T-cell (primary cell): ENCODE results near the gene TRAF7. TPM values are rescaled to one million over a fixed set of nuclear protein-coding genes. Genes with fewer than 3 reads are reported as not detected.

Experiments used
- ATAC-seq, 4 experiments: fragments of 200-7000 bp in 3 of 4; fragments of 150-1000 bp in 1 of 4; cut with Tn5 transposase; replicated peaks in 1 of 4; 1 replicate in 3 of 4; 2 replicates in 1 of 4; pipeline ENCODE4 v1.10.0; 2021; ENCODE audit warnings: moderate library complexity in 3 of 4, mild to moderate bottlenecking in 2 of 4, moderate number of reproducible peaks in 1 of 4
- CTCF ChIA-PET, 2 donors: fragments of 300-600 bp; sonication (Branson Sonifier 250); formaldehyde crosslinking; loops; one replicate each; lab custom pipeline; 2022; ENCODE audit warnings: antibody characterized with exemption in 2 of 2; lab: Charles Lee
- POLR2A ChIA-PET, 2 donors: fragments of 300-600 bp; sonication (Branson Sonifier 250); formaldehyde crosslinking; loops; one replicate each; lab custom pipeline; 2022; ENCODE audit warnings: antibody characterized with exemption in 2 of 2; lab: Charles Lee
- DNase-seq, 35 experiments: peaks; one replicate each; pipeline versions ENCODE4 v3.0.0 to v3.0.0-alpha.2; 2013 to 2023
- H3K27ac ChIP-seq: one replicate; pipeline ENCODE4 v1.5.1; 2013; ENCODE audit warnings: low read length
- H3K27me3 ChIP-seq, 2 experiments: replicated peaks in 1 of 2; 1 replicate in 1 of 2; 2 replicates in 1 of 2; pipeline versions ENCODE4 v1.6.1 to v1.7.0; 2013; ENCODE audit warnings: low read length in 1 of 2, mixed read lengths in 1 of 2; ENCODE audit not compliant: control insufficient read depth in 2 of 2, insufficient read depth in 2 of 2; ENCODE audit errors: extremely low read depth in 1 of 2
- H3K36me3 ChIP-seq, 2 donors: 1 replicate in 1 of 2; 2 replicates in 1 of 2; pipeline versions ENCODE4 v1.6.1 to v1.7.0; 2013; ENCODE audit warnings: low read length in 1 of 2; ENCODE audit not compliant: control insufficient read depth in 2 of 2, insufficient read depth in 1 of 2; ENCODE audit errors: extremely low read depth in 1 of 2
- H3K4me1 ChIP-seq, 2 experiments: 1 replicate in 1 of 2; 2 replicates in 1 of 2; pipeline versions ENCODE4 v1.6.1 to v1.7.0; 2013; ENCODE audit warnings: low read length in 2 of 2, mixed read lengths in 1 of 2; ENCODE audit not compliant: insufficient read depth in 2 of 2, control insufficient read depth in 1 of 2; ENCODE audit errors: extremely low read depth in 1 of 2
- H3K4me3 ChIP-seq, 2 donors: 1 replicate in 1 of 2; 2 replicates in 1 of 2; pipeline versions ENCODE4 v1.5.1 to v1.7.0; 2013; ENCODE audit warnings: mild to moderate bottlenecking in 2 of 2, low read length in 1 of 2, moderate library complexity in 1 of 2; ENCODE audit not compliant: control insufficient read depth in 1 of 2; ENCODE audit errors: extremely low read depth in 1 of 2
- H3K9me3 ChIP-seq: 2 replicates; pipeline ENCODE4 v1.7.0; 2013
- H3K27ac Mint-ChIP-seq, 2 donors: one replicate each; pipeline ENCODE4 v1.8.0; 2020 to 2021; ENCODE audit warnings: mild to moderate bottlenecking in 2 of 2, mixed read lengths in 2 of 2
- H3K27me3 Mint-ChIP-seq, 2 donors: one replicate each; pipeline ENCODE4 v1.8.0; 2021 to 2022; ENCODE audit warnings: mixed read lengths in 2 of 2
- H3K36me3 Mint-ChIP-seq: one replicate; pipeline ENCODE4 v1.8.0; 2021; ENCODE audit warnings: mixed read lengths
- H3K4me1 Mint-ChIP-seq, 3 donors: one replicate each; pipeline ENCODE4 v1.8.0; 2020 to 2022; ENCODE audit warnings: mixed read lengths in 3 of 3, mild to moderate bottlenecking in 1 of 3
- H3K4me3 Mint-ChIP-seq, 3 donors: one replicate each; pipeline ENCODE4 v1.8.0; 2020 to 2022; ENCODE audit warnings: mild to moderate bottlenecking in 3 of 3, mixed read lengths in 3 of 3, moderate library complexity in 3 of 3
- H3K9me3 Mint-ChIP-seq, 3 donors: one replicate each; pipeline ENCODE4 v1.8.0; 2020 to 2022; ENCODE audit warnings: mixed read lengths in 3 of 3
- WGBS: methylation state at CpG from one replicate; pipeline ENCODE4 v1.1.5; 2013; ENCODE audit warnings: missing lambda C conversion rate; ENCODE audit not compliant: insufficient coverage; 5-methylcytosine and 5-hydroxymethylcytosine counted together
- total RNA-seq, 35 experiments: library from RNA in 6 of 35; stranded (reverse) in 6 of 35; fragments of 120-200 nt in 1 of 35; gene quantifications; one replicate each; pipeline versions ENCODE4 v1.2.1 to v1.2.4 and lab custom pipeline; 2013 to 2026

Gene TRAF7
- total RNA-seq, 5 donors from 2014 or later (not counting 1 experiment from before 2014, with no cell fraction given) = 25.6 to 54.3 (median 43.9) TPM

DNA sequence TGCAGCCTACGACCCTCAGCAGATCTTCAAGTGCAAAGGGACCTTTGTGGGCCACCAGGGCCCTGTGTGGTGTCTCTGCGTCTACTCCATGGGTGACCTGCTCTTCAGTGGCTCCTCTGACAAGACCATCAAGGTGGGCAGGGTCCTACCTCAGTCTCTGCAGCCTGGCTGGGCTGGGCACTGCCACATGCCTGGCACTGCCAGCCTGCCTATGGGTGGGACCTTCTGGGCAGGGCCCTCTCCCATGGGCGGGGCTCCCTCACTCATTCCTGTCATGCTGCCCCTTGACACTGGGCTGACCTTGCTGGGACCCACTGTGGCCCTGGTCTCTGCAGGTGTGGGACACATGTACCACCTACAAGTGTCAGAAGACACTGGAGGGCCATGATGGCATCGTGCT is 18.3 kb downstream of the TRAF7 start:
- no peaks in the 10 kb centered on the region for H3K4me1 Mint-ChIP-seq

DNA sequence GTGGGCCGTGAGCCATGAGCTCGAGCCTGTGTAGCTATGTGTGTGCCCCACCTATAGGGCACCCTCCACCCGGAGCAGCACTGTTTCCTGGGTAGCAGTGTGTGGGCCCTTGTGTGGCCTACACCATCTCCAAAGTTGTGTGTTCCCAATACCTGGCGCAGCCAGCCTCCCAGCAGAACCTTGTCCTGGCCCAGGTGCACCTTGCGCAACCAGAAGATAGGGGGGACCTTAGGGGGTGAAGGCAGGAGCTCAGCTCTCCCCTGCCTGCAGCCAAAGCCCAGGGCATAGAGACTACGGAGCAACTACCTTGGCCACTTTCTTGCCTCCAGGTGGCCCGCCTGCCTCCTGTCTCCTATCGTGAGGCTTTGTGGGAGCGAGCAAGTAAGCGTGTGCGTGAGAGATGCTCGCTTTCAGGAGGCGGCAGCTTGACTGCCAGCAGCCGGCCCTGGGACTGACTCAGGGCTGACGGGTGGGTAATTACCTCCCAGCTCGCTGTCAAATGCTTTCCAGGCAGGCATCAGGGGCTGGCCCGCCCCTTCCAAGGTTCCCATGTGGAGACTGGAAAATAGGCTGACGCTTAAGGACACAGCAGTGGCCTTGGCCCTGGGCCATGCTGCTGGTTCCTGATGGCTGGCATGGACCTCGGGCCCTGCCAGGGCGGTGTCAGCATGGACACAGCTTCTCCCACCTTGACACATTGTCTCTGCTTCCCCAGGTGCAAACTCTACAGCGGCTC is 19.0 kb downstream of the TRAF7 start:
- POLR2A ChIA-PET = no interaction called here
- no peaks in the 10 kb centered on the region for H3K9me3 Mint-ChIP-seq
- Histone ChIP-seq H3K27ac (no peak overlapping the region), H3K36me3 (peaks cover 23 to 28% of the 10 kb centered on the region in 2 donors), H3K27me3 (no peaks in the 10 kb centered on the region), H3K4me1 (peaks cover 0 to 3% of the 10 kb centered on the region in 2 experiments), H3K4me3 (no peak overlapping the region), H3K9me3 (no peaks in the 10 kb centered on the region)
- H3K36me3 Mint-ChIP-seq = peaks cover 14% of the 10 kb centered on the region
- CTCF ChIA-PET = no interaction called here
- ATAC-seq (no peak), DNase-seq (no peak)
- H3K4me1 Mint-ChIP-seq = no peaks in the 10 kb centered on the region
- WGBS = 99% methylated on average over 18 of the region's 21 CpGs
- H3K27me3 Mint-ChIP-seq = no peaks in the 10 kb centered on the region
- H3K27ac Mint-ChIP-seq = no peak overlapping the region
- H3K4me3 Mint-ChIP-seq = no peak overlapping the region

More for the DNA sequence above, 18.3 kb downstream of the TRAF7 start:
- no peak overlapping the region for H3K27ac ChIP-seq
- no peaks in the 10 kb centered on the region for H3K27me3 ChIP-seq
- no peaks in the 10 kb centered on the region for H3K9me3 ChIP-seq
- Mint-ChIP-seq H3K4me3 (no peak overlapping the region), H3K27ac (no peak overlapping the region), H3K36me3 (peaks cover 14% of the 10 kb centered on the region), H3K9me3 (no peaks in the 10 kb centered on the region), H3K27me3 (no peaks in the 10 kb centered on the region)
- POLR2A ChIA-PET = no interaction called here
- 100% methylated on average over 3 of the region's 4 CpGs for WGBS
- CTCF ChIA-PET = no interaction called here
- peaks cover 23 to 28% of the 10 kb centered on the region in 2 donors for H3K36me3 ChIP-seq
- DNase-seq (no peak), ATAC-seq (no peak)
- no peak overlapping the region for H3K4me3 ChIP-seq
- H3K4me1 ChIP-seq = no peaks in the 10 kb centered on the region

DNA sequence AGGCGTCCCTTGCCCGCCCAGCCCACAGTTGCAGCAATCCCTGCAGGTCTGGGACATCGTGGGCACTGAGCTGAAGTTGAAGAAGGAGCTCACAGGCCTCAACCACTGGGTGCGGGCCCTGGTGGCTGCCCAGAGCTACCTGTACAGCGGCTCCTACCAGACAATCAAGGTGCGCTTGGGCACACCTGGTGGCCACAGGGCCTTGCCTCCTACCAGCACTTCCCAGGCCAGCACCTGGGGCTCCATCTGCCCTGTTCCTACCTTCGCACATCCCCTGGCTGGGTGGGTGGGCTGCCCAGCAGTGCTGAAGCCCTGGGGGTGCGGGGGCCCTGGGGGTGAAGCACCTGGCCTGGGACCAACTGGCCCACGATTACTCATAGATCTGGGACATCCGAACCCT is 19.9 kb downstream of the TRAF7 start:
- CTCF ChIA-PET = no interaction called here
- WGBS = 97% methylated on average over 8 of the region's 10 CpGs
- Mint-ChIP-seq H3K27ac (no peak overlapping the region), H3K27me3 (no peaks in the 10 kb centered on the region), H3K4me1 (no peaks in the 10 kb centered on the region), H3K4me3 (no peak overlapping the region), H3K36me3 (peaks cover 14% of the 10 kb centered on the region), H3K9me3 (no peaks in the 10 kb centered on the region)
- Histone ChIP-seq H3K27me3 (no peaks in the 10 kb centered on the region), H3K9me3 (no peaks in the 10 kb centered on the region), H3K27ac (no peak overlapping the region), H3K4me3 (no peak overlapping the region), H3K4me1 (peaks cover 0 to 3% of the 10 kb centered on the region in 2 experiments), H3K36me3 (peaks cover 23 to 28% of the 10 kb centered on the region in 2 donors)
- ATAC-seq (no peak), DNase-seq (no peak)
- POLR2A ChIA-PET = no interaction called here

DNA sequence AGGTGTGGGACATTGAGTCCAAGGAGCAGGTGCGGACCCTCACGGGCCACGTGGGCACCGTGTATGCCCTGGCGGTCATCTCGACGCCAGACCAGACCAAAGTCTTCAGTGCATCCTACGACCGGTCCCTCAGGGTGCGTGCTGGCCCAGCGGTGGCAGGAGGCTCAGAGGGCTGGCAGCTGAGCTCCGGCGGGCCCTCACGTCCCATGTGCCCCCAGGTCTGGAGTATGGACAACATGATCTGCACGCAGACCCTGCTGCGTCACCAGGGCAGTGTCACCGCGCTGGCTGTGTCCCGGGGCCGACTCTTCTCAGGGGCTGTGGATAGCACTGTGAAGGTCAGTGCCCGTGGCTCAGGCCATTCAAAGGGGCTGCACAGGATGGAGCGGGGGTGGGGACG is 20.5 kb downstream of the TRAF7 start:
- H3K9me3 ChIP-seq = no peaks in the 10 kb centered on the region
- peaks cover 23 to 28% of the 10 kb centered on the region in 2 donors for H3K36me3 ChIP-seq
- ChIA-PET POLR2A (no interaction called here), CTCF (no interaction called here)
- DNase-seq = no peak
- Mint-ChIP-seq H3K4me1 (no peaks in the 10 kb centered on the region), H3K4me3 (no peak overlapping the region), H3K27me3 (no peaks in the 10 kb centered on the region), H3K9me3 (no peaks in the 10 kb centered on the region), H3K27ac (no peak overlapping the region), H3K36me3 (peaks cover 14% of the 10 kb centered on the region)
- no peak for ATAC-seq
- no peak overlapping the region for H3K27ac ChIP-seq
- H3K27me3 ChIP-seq = no peaks in the 10 kb centered on the region
- no peak overlapping the region for H3K4me3 ChIP-seq
- 96% methylated on average over 23 of the region's 23 CpGs for whole genome bisulfite sequencing
- peaks cover 0 to 3% of the 10 kb centered on the region in 2 experiments for H3K4me1 ChIP-seq

DNA sequence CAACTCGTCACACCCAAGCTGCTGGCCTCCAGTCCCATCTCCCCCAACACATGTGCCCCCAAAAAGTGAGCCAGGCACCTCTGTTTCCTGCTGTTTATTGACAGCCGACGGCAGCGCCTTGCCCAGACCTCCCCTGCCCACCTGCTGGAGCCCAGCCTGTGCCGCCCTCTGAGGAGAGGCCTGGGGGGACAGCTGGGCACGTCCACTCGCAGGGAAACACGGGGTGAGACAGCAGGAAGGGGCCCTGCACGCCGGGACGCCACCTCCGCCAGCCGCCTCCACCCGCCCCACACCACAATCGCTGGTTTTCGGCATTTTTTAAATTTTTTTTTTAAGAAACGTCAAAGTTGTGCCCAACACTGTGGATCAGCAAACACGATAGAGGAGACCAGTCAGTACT is 21.5 kb downstream of the TRAF7 start:
- Histone ChIP-seq H3K4me1 (peaks cover 0 to 3% of the 10 kb centered on the region in 2 experiments), H3K27me3 (no peaks in the 10 kb centered on the region), H3K4me3 (no peak overlapping the region), H3K27ac (no peak overlapping the region), H3K36me3 (peaks cover 18 to 26% of the 10 kb centered on the region in 2 donors), H3K9me3 (no peaks in the 10 kb centered on the region)
- 93% methylated on average over 11 of the region's 18 CpGs for WGBS
- H3K36me3 Mint-ChIP-seq = peaks cover 14% of the 10 kb centered on the region
- ATAC-seq = no peak
- H3K27me3 Mint-ChIP-seq = no peaks in the 10 kb centered on the region
- no peak for DNase-seq
- no peak overlapping the region for H3K4me3 Mint-ChIP-seq
- no peaks in the 10 kb centered on the region for H3K9me3 Mint-ChIP-seq
- ChIA-PET CTCF (no interaction called here), POLR2A (no interaction called here)
- H3K27ac Mint-ChIP-seq = no peak overlapping the region
- peaks cover 0 to 1% (median 0%) of the 10 kb centered on the region in 3 donors for H3K4me1 Mint-ChIP-seq

DNA sequence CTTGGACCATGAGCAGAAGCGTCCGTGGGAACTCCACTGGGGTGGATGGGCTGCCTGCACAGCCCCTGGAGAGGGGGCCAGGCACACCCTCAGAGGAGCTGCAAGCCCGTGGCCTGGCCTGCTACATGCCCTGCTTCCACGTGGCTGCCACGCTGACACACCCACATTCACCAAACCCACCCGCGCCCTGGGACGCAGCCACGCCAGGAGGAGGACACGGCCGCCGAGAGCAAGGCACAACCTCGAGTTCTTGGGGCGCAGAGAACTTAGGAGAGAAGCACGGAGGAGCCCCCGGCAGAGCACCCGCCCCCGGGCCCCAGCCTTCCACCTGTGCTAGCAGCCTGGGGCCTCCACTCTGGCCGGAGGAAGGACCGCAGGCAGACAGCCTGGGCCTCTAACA is 22.0 kb downstream of the TRAF7 start:
- ChIA-PET POLR2A (no interaction called here), CTCF (interaction anchor here in 1 of 2 donors (0.5 kb wide), 1 partner anchor 201 kb away, joined by 3 read pairs; no protein-coding TSS in a partner anchor)
- H3K27me3 ChIP-seq = no peaks in the 10 kb centered on the region
- Mint-ChIP-seq H3K36me3 (peaks cover 14% of the 10 kb centered on the region), H3K9me3 (no peaks in the 10 kb centered on the region), H3K4me1 (peaks cover 0 to 1% (median 0%) of the 10 kb centered on the region in 3 donors), H3K27me3 (no peaks in the 10 kb centered on the region), H3K4me3 (no peak overlapping the region), H3K27ac (no peak overlapping the region)
- no peak overlapping the region for H3K4me3 ChIP-seq
- WGBS = 100% methylated on average over 6 of the region's 20 CpGs
- peaks cover 17 to 26% of the 10 kb centered on the region in 2 donors for H3K36me3 ChIP-seq
- H3K4me1 ChIP-seq = peaks cover 0 to 6% of the 10 kb centered on the region in 2 experiments
- no peak for ATAC-seq
- no peaks in the 10 kb centered on the region for H3K9me3 ChIP-seq
- DNase-seq = no peak
- no peak overlapping the region for H3K27ac ChIP-seq
